Measurements from ENCODE around the gene LYPLAL1. TPM values are rescaled to one million over a fixed set of nuclear protein-coding genes. Genes with fewer than 3 reads are reported as not detected.

The LYPLAL1 gene
- total and polyA plus RNA-seq, 2 of the 8 experiments (the other 6 are each of a cell fraction or from before 2014, with no cell fraction given) = 6.3 to 23.8 TPM

GRCh38 chr1:219161371-219161770 lies 12.3 kb upstream of the LYPLAL1 start:
- H3K23me2 ChIP-seq (ENCODE audit: low read depth, low read length) = no peaks in the 10 kb centered on the region
- H2AK5ac ChIP-seq (ENCODE audit: low read depth, low read length) = no peak overlapping the region
- H3K9me3 ChIP-seq (ENCODE audit: insufficient read depth in 2 of 2, low read depth in 1 of 2, low read length in 1 of 2) = no peaks in the 10 kb centered on the region
- POLR2A ChIA-PET (ENCODE audit: partially characterized antibody) = interaction anchor here (1.2 kb wide), 1 partner anchor 8 kb away, joined by 3 read pairs; no protein-coding TSS in a partner anchor
- no peak overlapping the region for H3K4ac ChIP-seq (replicated peaks; ENCODE audit: insufficient read length, low read depth, low read length)
- H3K18ac ChIP-seq (ENCODE audit: extremely low read depth, low read length) = no peak overlapping the region
- no peak overlapping the region for H2BK5ac ChIP-seq (ENCODE audit: low read depth, low read length)
- H3K4me3 ChIP-seq (ENCODE audit: extremely low read depth in 1 of 4, insufficient read depth in 2 of 4, low read depth in 3 of 4, low read length in 4 of 4) = no peak overlapping the region
- no peak overlapping the region for H2BK15ac ChIP-seq (ENCODE audit: low read length)
- WGBS, 2 experiments (ENCODE audit: extremely low coverage in 1 of 2, insufficient coverage in 1 of 2, insufficient read length in 1 of 2, insufficient replicate concordance in 2 of 2, low coverage in 1 of 2, low lambda C conversion rate in 2 of 2, missing lambda C conversion rate in 1 of 2) = 93% methylated on average over 1 of the region's 1 CpG; no CpG with 5 or more reads in 1 of the 2 experiments
- H3K56ac ChIP-seq (replicated peaks; ENCODE audit: insufficient read length, low read depth, low read length) = no peak overlapping the region
- H3K79me2 ChIP-seq (ENCODE audit: control insufficient read depth in 1 of 2, insufficient read depth in 2 of 2, low read length in 2 of 2) = no peaks in the 10 kb centered on the region
- H4K20me1 ChIP-seq (replicated peaks in 1 of 2; ENCODE audit: control insufficient read depth in 1 of 2, insufficient read depth in 2 of 2, low read length in 2 of 2) = no peaks in the 10 kb centered on the region
- H2BK20ac ChIP-seq (ENCODE audit: low read length) = no peak overlapping the region
- H3K4me2 ChIP-seq (ENCODE audit: insufficient read depth in 1 of 2, low read depth in 2 of 2, low read length in 2 of 2) = no peak overlapping the region
- H4K91ac ChIP-seq (replicated peaks; ENCODE audit: insufficient read length, low read length) = no peak overlapping the region
- DNase-seq (ENCODE audit: low read depth in 1 of 2, low spot score in 2 of 2) = no peak
- H3K14ac ChIP-seq (ENCODE audit: insufficient read length) = no peak overlapping the region
- no peaks in the 10 kb centered on the region for H3K4me1 ChIP-seq (replicated peaks in 1 of 4; ENCODE audit: control insufficient read depth in 3 of 4, insufficient read depth in 4 of 4, low read length in 3 of 4)
- H2AFZ ChIP-seq (ENCODE audit: low read length) = no peak overlapping the region
- no peaks in the 10 kb centered on the region for H3K36me3 ChIP-seq (ENCODE audit: control insufficient read depth in 2 of 4, insufficient read depth in 4 of 4, low read length in 3 of 4)
- no peak overlapping the region for H2BK12ac ChIP-seq (ENCODE audit: low read depth, low read length)
- no peak overlapping the region for H3K27ac ChIP-seq (ENCODE audit: low read depth, low read length)
- CTCF ChIA-PET (ENCODE audit: partially characterized antibody) = interaction anchor here (0.6 to 1.1 kb wide), 3 partner anchors 40 to 156 kb away, joined by 3 to 4 read pairs (median 3); no protein-coding TSS in a partner anchor
- H3K27me3 ChIP-seq (replicated peaks in 1 of 4; ENCODE audit: control insufficient read depth in 3 of 4, extremely low read depth in 1 of 4, insufficient read depth in 3 of 4, low read length in 3 of 4) = no peaks in the 10 kb centered on the region
- no peak overlapping the region for H3K9ac ChIP-seq (replicated peaks in 1 of 4; ENCODE audit: extremely low read depth in 1 of 4, low read depth in 3 of 4, low read length in 3 of 4)
- no peaks in the 10 kb centered on the region for H3K79me1 ChIP-seq (ENCODE audit: low read depth, low read length)
- H4K5ac ChIP-seq (ENCODE audit: insufficient read length, low read depth, low read length) = no peak overlapping the region
- no peak overlapping the region for H4K8ac ChIP-seq (ENCODE audit: extremely low read depth, insufficient read depth, low read length)
- H3K23ac ChIP-seq (ENCODE audit: insufficient read length) = no peak overlapping the region
- FAIRE-seq = no peak
- no peak overlapping the region for H2BK120ac ChIP-seq (replicated peaks; ENCODE audit: low read depth, low read length)
- TF ChIP-seq TCF12 (IDR thresholded peaks at IDR 0.05; ENCODE audit: low read depth, low read length) (no peak), CTBP2 (IDR thresholded peaks at IDR 0.05; ENCODE audit: borderline replicate concordance, insufficient read depth, insufficient read length, low read length) (no peak), RXRA (IDR thresholded peaks at IDR 0.05; ENCODE audit: insufficient read depth, low read depth, low read length) (no peak), GTF2F1 (IDR thresholded peaks at IDR 0.05; ENCODE audit: borderline replicate concordance, low read depth, low read length) (no peak), CTCF (IDR thresholded peaks at IDR 0.05; ENCODE audit: control extremely low read depth in 1 of 3, insufficient read depth in 1 of 3, low read depth in 1 of 3, low read length in 3 of 3) (no peak), BCL11A (IDR thresholded peaks at IDR 0.05; ENCODE audit: low read depth in 2 of 2, low read length in 2 of 2) (no peak), KDM5A (IDR thresholded peaks at IDR 0.05; ENCODE audit: low read length) (no peak), EP300 (IDR thresholded peaks at IDR 0.05; ENCODE audit: borderline replicate concordance in 1 of 2, low read depth in 2 of 2, low read length in 2 of 2) (no peak), BACH1 (IDR thresholded peaks at IDR 0.05; ENCODE audit: low read length) (no peak), ASH2L (IDR thresholded peaks at IDR 0.05; ENCODE audit: low read length) (no peak), YY1 (IDR thresholded peaks at IDR 0.05; ENCODE audit: low read depth, low read length) (no peak), KDM4A (IDR thresholded peaks at IDR 0.05; ENCODE audit: low read depth, low read length, severe bottlenecking) (no peak)

Data from H1 (cell line).